HPDE6-E6E7 (cell line): ENCODE results near the gene KCNJ11.

Experiments used
- DNase-seq: peaks from one replicate; pipeline ENCODE4 v3.0.0; 2011; ENCODE audit warnings: missing footprints; ENCODE audit errors: extremely low spot score

Gene KCNJ11

GRCh38 chr11:17366495-17366894 lies 22.0 kb downstream of the KCNJ11 start:
- no peak for DNase-seq

GRCh38 chr11:17354601-17354991 lies 33.9 kb downstream of the KCNJ11 start:
- DNase-seq: peak; percentile 37

GRCh38 chr11:17353821-17354600 lies 34.4 kb downstream of the KCNJ11 start:
- DNase-seq: no peak

GRCh38 chr11:17352950-17353820 lies 35.3 kb downstream of the KCNJ11 start:
- DNase-seq: peak; percentile 33

- peak; percentile 20 for DNase-seq
These were observed 36.8 kb downstream of the KCNJ11 start, which contains the start of gene NCR3LG1 for GRCh38 chr11:17351510-17352176. Gene NCR3LG1, plus strand, starts transcription at chr11:17351800. Its CDS starts 170 bp downstream, at chr11:17351970.

GRCh38 chr11:17351172-17351509 lies 37.3 kb downstream of the KCNJ11 start:
- no peak for DNase-seq

GRCh38 chr11:17350455-17351171 lies 37.8 kb downstream of the KCNJ11 start:
- no peak for DNase-seq

GRCh38 chr11:17347676-17348075 lies 40.8 kb downstream of the KCNJ11 start:
- DNase-seq: no peak

GRCh38 chr11:17343907-17344306 lies 44.6 kb downstream of the KCNJ11 start:
- peak; percentile 33 for DNase-seq

GRCh38 chr11:17343257-17343656 lies 45.2 kb downstream of the KCNJ11 start:
- DNase-seq: no peak
